ENCODE data around the gene PIN1. TPM values are rescaled to one million over a fixed set of nuclear protein-coding genes. Genes with fewer than 3 reads are reported as not detected.

The PIN1 gene
- total and polyA plus RNA-seq, 2 of the 8 experiments (the other 6 are each of a cell fraction or from before 2014, with no cell fraction given), result 78.3 to 90.8 TPM

DNA sequence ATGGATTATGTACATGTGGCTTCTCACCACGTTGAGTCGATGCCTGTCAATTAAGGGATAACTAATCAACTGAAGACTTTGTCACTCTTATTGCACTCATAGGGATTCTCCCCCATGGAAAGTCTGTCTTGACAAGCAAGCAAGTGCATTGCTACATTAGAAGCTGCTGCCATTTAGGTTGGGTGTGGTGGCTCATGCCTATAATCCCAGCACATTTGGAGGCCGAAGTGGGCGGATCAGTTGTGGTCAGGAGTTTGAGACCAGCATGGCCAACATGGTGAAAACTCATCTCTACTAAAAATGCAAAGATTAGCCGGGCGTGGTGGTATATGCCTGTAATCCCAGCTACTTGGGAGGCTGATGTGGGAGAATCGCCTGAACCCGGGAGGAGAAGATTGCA is 48.3 kb upstream of the PIN1 start:
- no peaks in the 10 kb centered on the region for H3K36me3 ChIP-seq (ENCODE audit: control insufficient read depth in 2 of 4, insufficient read depth in 4 of 4, low read length in 3 of 4)
- no peak overlapping the region for H3K27ac ChIP-seq (ENCODE audit: low read depth, low read length)
- H2BK5ac ChIP-seq (ENCODE audit: low read depth, low read length), result no peak overlapping the region

More for the DNA sequence above, 48.3 kb upstream of the PIN1 start:
- ChIA-PET CTCF (ENCODE audit: partially characterized antibody) (no interaction called here), POLR2A (ENCODE audit: partially characterized antibody) (interaction anchor here (1.0 kb wide), 1 partner anchor 164 kb away, joined by 4 read pairs; no protein-coding TSS in a partner anchor)
- H3K79me1 ChIP-seq (ENCODE audit: low read depth, low read length), result no peaks in the 10 kb centered on the region
- H2BK20ac ChIP-seq (ENCODE audit: low read length), result peak overlapping the region; percentile 0; the same call in 1 of the 2 replicates
- no peak overlapping the region for H3K23ac ChIP-seq (ENCODE audit: insufficient read length)
- H4K5ac ChIP-seq (ENCODE audit: insufficient read length, low read depth, low read length), result no peak overlapping the region
- H3K4me1 ChIP-seq (replicated peaks in 1 of 4; ENCODE audit: control insufficient read depth in 3 of 4, insufficient read depth in 4 of 4, low read length in 3 of 4), result peaks cover 0 to 15% (median 2%) of the 10 kb centered on the region in 4 experiments; a peak in 6 of 7 replicates
- H2BK15ac ChIP-seq (ENCODE audit: low read length), result peak overlapping the region; percentile 46; the same call in 1 of the 2 replicates
- no peak overlapping the region for H3K9ac ChIP-seq (replicated peaks in 1 of 4; ENCODE audit: extremely low read depth in 1 of 4, low read depth in 3 of 4, low read length in 3 of 4)
- 0 out of 2 replicates have a peak overlapping the region, but pooled peaks have one; percentile 84 for H2BK12ac ChIP-seq (ENCODE audit: low read depth, low read length)
- peak overlapping the region; percentile 77; the same call in 1 of the 2 replicates for H4K8ac ChIP-seq (ENCODE audit: extremely low read depth, insufficient read depth, low read length)
- H3K18ac ChIP-seq (ENCODE audit: extremely low read depth, low read length), result no peak overlapping the region
- H3K79me2 ChIP-seq (ENCODE audit: control insufficient read depth in 1 of 2, insufficient read depth in 2 of 2, low read length in 2 of 2), result peaks cover 0 to 9% of the 10 kb centered on the region in 2 experiments; a peak in 3 of 4 replicates
- no peaks in the 10 kb centered on the region for H3K23me2 ChIP-seq (ENCODE audit: low read depth, low read length)
- no peaks in the 10 kb centered on the region for H3K27me3 ChIP-seq (replicated peaks in 1 of 4; ENCODE audit: control insufficient read depth in 3 of 4, extremely low read depth in 1 of 4, insufficient read depth in 3 of 4, low read length in 3 of 4)
- no peak overlapping the region for H3K14ac ChIP-seq (ENCODE audit: insufficient read length)
- H2AFZ ChIP-seq (ENCODE audit: low read length), result no peak overlapping the region
- TF ChIP-seq CTCF (IDR thresholded peaks at IDR 0.05; ENCODE audit: control extremely low read depth in 1 of 3, insufficient read depth in 1 of 3, low read depth in 1 of 3, low read length in 3 of 3), result no peak
- TF ChIP-seq CREB1 (IDR thresholded peaks at IDR 0.05), result no peak
- no peak for TF ChIP-seq ATF2 (IDR thresholded peaks at IDR 0.05; ENCODE audit: low read length)
- TF ChIP-seq JUND (IDR thresholded peaks at IDR 0.05; ENCODE audit: low read length), result no peak
- peak overlapping the region in 1 of 4 experiments; percentile 92; a peak in 1 of 8 replicates for H3K4me3 ChIP-seq (ENCODE audit: extremely low read depth in 1 of 4, insufficient read depth in 2 of 4, low read depth in 3 of 4, low read length in 4 of 4)
- DNase-seq (ENCODE audit: low read depth in 1 of 2, low spot score in 2 of 2) (no peak), FAIRE-seq (no peak)
- H3K56ac ChIP-seq (replicated peaks; ENCODE audit: insufficient read length, low read depth, low read length), result no peak overlapping the region
- H3K4ac ChIP-seq (replicated peaks; ENCODE audit: insufficient read length, low read depth, low read length), result peak overlapping the region; percentile 81
- H4K91ac ChIP-seq (replicated peaks; ENCODE audit: insufficient read length, low read length), result peak overlapping the region; percentile 80
- peak overlapping the region; percentile 62 to 77 for H3K4me2 ChIP-seq (ENCODE audit: insufficient read depth in 1 of 2, low read depth in 2 of 2, low read length in 2 of 2)
- no peaks in the 10 kb centered on the region for H4K20me1 ChIP-seq (replicated peaks in 1 of 2; ENCODE audit: control insufficient read depth in 1 of 2, insufficient read depth in 2 of 2, low read length in 2 of 2)
- no peaks in the 10 kb centered on the region for H3K9me3 ChIP-seq (ENCODE audit: insufficient read depth in 2 of 2, low read depth in 1 of 2, low read length in 1 of 2)
- peak overlapping the region; percentile 76; the same call in 1 of the 2 replicates for H2AK5ac ChIP-seq (ENCODE audit: low read depth, low read length)
- WGBS, 2 experiments (ENCODE audit: extremely low coverage in 1 of 2, insufficient coverage in 1 of 2, insufficient read length in 1 of 2, insufficient replicate concordance in 2 of 2, low coverage in 1 of 2, low lambda C conversion rate in 2 of 2, missing lambda C conversion rate in 1 of 2), result 88% methylated on average over 8 of the region's 8 CpGs; no CpG with 5 or more reads in 1 of the 2 experiments
- H2BK120ac ChIP-seq (replicated peaks; ENCODE audit: low read depth, low read length), result peak overlapping the region; percentile 55
